Liver (tissue), 9 donors: ENCODE measurements around the gene DNAJC15. TPM values are rescaled to one million over a fixed set of nuclear protein-coding genes. Genes with fewer than 3 reads are reported as not detected.
"Not testable (repeated sequence)": the region's sequence is repeated elsewhere in the genome, so short reads cannot be mapped to it uniquely, and the experiment has no call there.

Experiments
- DNase-seq: peaks from one replicate; pipeline ENCODE4 v3.0.0-alpha.2; 2017; ENCODE audit warnings: low spot score
- H3K27ac ChIP-seq, 2 donors: one replicate each; pipeline ENCODE4 v1.7.0; 2013; ENCODE audit warnings: inconsistent platforms in 2 of 2, low read length in 2 of 2, control low read depth in 1 of 2, low read depth in 1 of 2, mild to moderate bottlenecking in 1 of 2
- H3K27me3 ChIP-seq, 4 donors: one replicate each; pipeline versions ENCODE4 v1.6.1 to v1.7.0; 2013; ENCODE audit warnings: low read length in 3 of 4, inconsistent platforms in 1 of 4, mild to moderate bottlenecking in 1 of 4, moderate library complexity in 1 of 4; ENCODE audit not compliant: control insufficient read depth in 4 of 4, insufficient read depth in 4 of 4
- H3K36me3 ChIP-seq, 4 donors: one replicate each; pipeline versions ENCODE4 v1.6.1 to v1.7.0; 2013; ENCODE audit warnings: low read length in 3 of 4, mild to moderate bottlenecking in 3 of 4, low read depth in 1 of 4, moderate library complexity in 1 of 4; ENCODE audit not compliant: control insufficient read depth in 4 of 4, insufficient read depth in 3 of 4
- H3K4me1 ChIP-seq, 4 donors: one replicate each; pipeline versions ENCODE4 v1.6.1 to v1.7.0; 2013; ENCODE audit warnings: low read length in 3 of 4, mild to moderate bottlenecking in 3 of 4, moderate library complexity in 1 of 4; ENCODE audit not compliant: control insufficient read depth in 4 of 4, insufficient read depth in 4 of 4
- H3K4me3 ChIP-seq, 3 donors: one replicate each; pipeline versions ENCODE4 v1.6.1 to v1.7.0; 2013; ENCODE audit warnings: low read length in 3 of 3, control low read depth in 1 of 3, low read depth in 1 of 3, mild to moderate bottlenecking in 1 of 3
- H3K9ac ChIP-seq, 2 donors: one replicate each; pipeline ENCODE4 v1.7.0; 2013; ENCODE audit warnings: low read length in 2 of 2, mild to moderate bottlenecking in 2 of 2, moderate library complexity in 2 of 2, control low read depth in 1 of 2, low read depth in 1 of 2
- H3K9me3 ChIP-seq, 4 donors: one replicate each; pipeline versions ENCODE4 v1.6.1 to v1.7.0; 2013; ENCODE audit warnings: low read length in 3 of 4; ENCODE audit not compliant: control insufficient read depth in 4 of 4
- ATF3 ChIP-seq: IDR thresholded peaks from 2 replicates; pipeline ENCODE4 v1.6.1; 2016; ENCODE audit warnings: antibody characterized with exemption
- CTCF ChIP-seq: fragments of 150-350 bp; IDR thresholded peaks from 2 replicates; pipeline ENCODE4 v1.5.1; 2017; ENCODE audit warnings: improper control_type of control experiment, low read depth, low read length; ENCODE audit not compliant: missing input control
- EGR1 ChIP-seq, 2 donors: IDR thresholded peaks; 2 replicates each; pipeline ENCODE4 v1.6.1; 2016 to 2018; ENCODE audit warnings: antibody characterized with exemption in 2 of 2, low read depth in 2 of 2
- FOXA1 ChIP-seq: IDR thresholded peaks from 2 replicates; pipeline ENCODE4 v1.6.1; 2016; ENCODE audit warnings: antibody characterized with exemption
- FOXA2 ChIP-seq: IDR thresholded peaks from 2 replicates; pipeline ENCODE4 v1.6.1; 2016; ENCODE audit warnings: antibody characterized with exemption
- GABPA ChIP-seq, 2 donors: IDR thresholded peaks in 1 of 2; conservative IDR thresholded peaks in 1 of 2; 2 replicates each; pipeline ENCODE4 v1.6.1; 2016; ENCODE audit warnings: antibody characterized with exemption in 2 of 2, mild to moderate bottlenecking in 1 of 2, moderate library complexity in 1 of 2
- HNF4A ChIP-seq, 2 donors: conservative IDR thresholded peaks; 2 replicates each; pipeline ENCODE4 v1.6.1; 2016; ENCODE audit warnings: antibody characterized with exemption in 2 of 2, mild to moderate bottlenecking in 2 of 2
- HNF4G ChIP-seq: IDR thresholded peaks from 2 replicates; pipeline ENCODE4 v1.6.1; 2016; ENCODE audit warnings: antibody characterized with exemption
- JUND ChIP-seq, 2 donors: IDR thresholded peaks; 2 replicates each; pipeline ENCODE4 v1.6.1; 2016; ENCODE audit warnings: antibody characterized with exemption in 2 of 2
- MAX ChIP-seq: IDR thresholded peaks from 2 replicates; pipeline ENCODE4 v1.6.1; 2016; ENCODE audit warnings: antibody characterized with exemption
- NR2F2 ChIP-seq: IDR thresholded peaks from 2 replicates; pipeline ENCODE4 v1.6.1; 2016; ENCODE audit warnings: antibody characterized with exemption
- RAD21 ChIP-seq, 2 donors: IDR thresholded peaks; 2 replicates each; pipeline ENCODE4 v1.6.1; 2016; ENCODE audit warnings: antibody characterized with exemption in 2 of 2, mild to moderate bottlenecking in 2 of 2
- RXRA ChIP-seq, 2 donors: IDR thresholded peaks; 2 replicates each; pipeline ENCODE4 v1.6.1; 2017 to 2018; ENCODE audit warnings: antibody characterized with exemption in 2 of 2, mild to moderate bottlenecking in 1 of 2
- SP1 ChIP-seq: IDR thresholded peaks from 2 replicates; pipeline ENCODE4 v1.6.1; 2018; ENCODE audit warnings: antibody characterized with exemption, mild to moderate bottlenecking
- TAF1 ChIP-seq: conservative IDR thresholded peaks from 2 replicates; pipeline ENCODE4 v1.6.1; 2016; ENCODE audit warnings: antibody characterized with exemption, mild to moderate bottlenecking
- YY1 ChIP-seq: IDR thresholded peaks from 2 replicates; pipeline ENCODE4 v1.6.1; 2016; ENCODE audit warnings: antibody characterized with exemption, mild to moderate bottlenecking
- ZBTB33 ChIP-seq: IDR thresholded peaks from 2 replicates; pipeline ENCODE4 v1.6.1; 2016; ENCODE audit warnings: antibody characterized with exemption
- WGBS: extraction: QIAGEN DNeasy Blood & Tissue Kit; methylation state at CpG from one replicate; pipeline ENCODE4 v1.1.7; 2013; 5-methylcytosine and 5-hydroxymethylcytosine counted together
- polyA plus RNA-seq, 2 donors: library from polyadenylated mRNA; stranded (reverse) in 1 of 2; unstranded in 1 of 2; fragments of 200-250 nt in 1 of 2; fragments of >200 nt in 1 of 2; fragmentation: Nextera tagmentation in 1 of 2; extraction: Ambion mirVana in 1 of 2; gene quantifications; one replicate each; pipeline versions ENCODE4 v1.2.1 to v1.2.3, GENCODE V29; 2013 to 2015
- total RNA-seq, 2 donors: library from RNA; depleted of rRNA; stranded (reverse); fragments of >200 nt; gene quantifications; one replicate each; pipeline ENCODE4 v1.2.3, GENCODE V29; 2014
- donor health status: healthy.
- donor health status: healthy.
- donor health status: healthy.
- donor health status: healthy.
- donor health status: healthy.

Gene DNAJC15
- total and polyA plus RNA-seq, 4 donors, result 5.8 to 55.4 (median 14.0) TPM

GRCh38 chr13:43044720-43045301, 21.4 kb downstream of the DNAJC15 start:
- DNase-seq, result no peak
- H3K4me3 ChIP-seq, result no peak overlapping the region
- peak overlapping the region; percentile 25 to 56 for H3K27ac ChIP-seq
- peaks cover 4 to 8% (median 6%) of the 10 kb centered on the region in 4 donors for H3K4me1 ChIP-seq
- H3K36me3 ChIP-seq, result peaks cover 0 to 5% (median 0%) of the 10 kb centered on the region in 4 donors
- no peaks in the 10 kb centered on the region for H3K9me3 ChIP-seq
- no peak for TF ChIP-seq RXRA (IDR thresholded peaks at IDR 0.05)
- no peak for TF ChIP-seq ZBTB33
- TF ChIP-seq HNF4G, result no peak
- TF ChIP-seq JUND (IDR thresholded peaks at IDR 0.05), result no peak
- no peak for TF ChIP-seq MAX
- no peak for TF ChIP-seq FOXA1
- WGBS, result 84% methylated on average over 5 of the region's 5 CpGs
- no peaks in the 10 kb centered on the region for H3K27me3 ChIP-seq
- peak overlapping the region in 1 of 2 donors; percentile 39 for H3K9ac ChIP-seq

GRCh38 chr13:43045302-43045773, 22.0 kb downstream of the DNAJC15 start:
- WGBS, result 44% methylated on average over 10 of the region's 10 CpGs
- H3K27me3 ChIP-seq, DNase-seq, H3K4me3 ChIP-seq, H3K9me3 ChIP-seq, H3K4me1 ChIP-seq, H3K36me3 ChIP-seq: not testable (repeated sequence)
- H3K9ac ChIP-seq, result peak overlapping the region in 1 of 2 donors; percentile 59
- peak in 1 of 2 donors; percentile 47 for TF ChIP-seq JUND (IDR thresholded peaks at IDR 0.05)
- peak; percentile 43 for TF ChIP-seq YY1
- peak in 1 of 2 donors; percentile 26 for TF ChIP-seq HNF4A (conservative IDR thresholded peaks at IDR 0.05)
- TF ChIP-seq MAX, result peak; percentile 36
- peak overlapping the region; percentile 25 to 56 for H3K27ac ChIP-seq

- Histone ChIP-seq H3K36me3 (peaks cover 0 to 5% (median 0%) of the 10 kb centered on the region in 4 donors), H3K9me3 (no peaks in the 10 kb centered on the region), H3K4me1 (peaks cover 3 to 8% (median 6%) of the 10 kb centered on the region in 4 donors), H3K4me3 (no peak overlapping the region), H3K9ac (no peak overlapping the region), H3K27ac (no peak overlapping the region), H3K27me3 (no peaks in the 10 kb centered on the region)
- WGBS, result 88% methylated on average over 6 of the region's 6 CpGs
- no peak for DNase-seq
- no peak for TF ChIP-seq ATF3
- TF ChIP-seq SP1, result no peak
- TF ChIP-seq FOXA2, result no peak
- TF ChIP-seq RAD21 (IDR thresholded peaks at IDR 0.05), result no peak
- no peak for TF ChIP-seq ZBTB33
- TF ChIP-seq JUND (IDR thresholded peaks at IDR 0.05), result no peak
- TF ChIP-seq RXRA (IDR thresholded peaks at IDR 0.05), result no peak
- no peak for TF ChIP-seq TAF1
- no peak for TF ChIP-seq CTCF
- no peak for TF ChIP-seq HNF4G
- no peak for TF ChIP-seq EGR1 (IDR thresholded peaks at IDR 0.05; ENCODE audit: low read depth in 2 of 2)
- TF ChIP-seq NR2F2, result no peak
- no peak for TF ChIP-seq MAX
- TF ChIP-seq GABPA (IDR thresholded peaks at IDR 0.05 in 1 of 2, conservative IDR thresholded peaks at IDR 0.05 in 1 of 2), result no peak
- no peak for TF ChIP-seq HNF4A (conservative IDR thresholded peaks at IDR 0.05)
- no peak for TF ChIP-seq FOXA1
Measured at GRCh38 chr13:43046259-43046658, 22.9 kb downstream of the DNAJC15 start.
